Ishikawa (cell line): ENCODE data around the gene C10orf95.

Source experiments
- CREB1 ChIP-seq: IDR thresholded peaks from 2 replicates; pipeline ENCODE4 v1.6.1; 2012; ENCODE audit warnings: low read depth
- EP300 ChIP-seq: IDR thresholded peaks from 2 replicates; pipeline ENCODE4 v1.6.1; 2012; ENCODE audit warnings: borderline replicate concordance
- RAD21 ChIP-seq: IDR thresholded peaks from 2 replicates; pipeline ENCODE4 v1.6.1; 2012; ENCODE audit warnings: low read depth
- ZBTB7A ChIP-seq: IDR thresholded peaks from 2 replicates; pipeline ENCODE4 v1.6.1; 2012; ENCODE audit warnings: low read depth

DNA sequence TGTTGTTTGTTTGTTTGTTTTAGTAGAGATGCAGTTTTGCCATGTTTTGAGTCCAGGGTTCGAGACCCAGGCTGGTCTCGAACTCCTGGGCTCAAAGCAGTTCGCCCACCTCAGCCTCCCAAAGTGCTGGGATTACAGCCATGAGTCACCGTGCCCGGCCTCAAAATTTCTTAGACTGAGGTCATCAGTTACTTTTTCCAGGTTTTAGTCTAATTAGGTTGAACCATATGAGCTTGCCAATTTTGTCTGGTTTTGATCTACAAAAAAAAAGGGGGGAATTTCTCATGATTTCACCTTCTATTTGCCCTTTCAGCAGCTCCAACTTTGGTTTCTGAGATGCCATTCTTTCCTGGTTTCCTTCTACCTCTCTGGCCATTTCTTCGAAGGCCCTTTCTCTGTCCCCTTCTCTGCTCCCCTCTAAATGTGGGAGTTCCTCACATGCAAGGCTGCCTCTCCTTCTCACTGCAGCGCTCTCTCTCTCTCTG, 24.5 kb downstream of the C10orf95 start:
- TF ChIP-seq EP300 = no peak
- no peak for TF ChIP-seq CREB1
- no peak for TF ChIP-seq RAD21
- TF ChIP-seq ZBTB7A = no peak
